ENCODE data around the gene TRPM2. TPM values are rescaled to one million over a fixed set of nuclear protein-coding genes. Genes with fewer than 3 reads are reported as not detected.

TRPM2 gene
- total RNA-seq (2021), result not detected in 2 replicates
- percentile 8 among the genes with signal in this experiment for Bru-seq, nascent RNA
- BruChase-seq, experiment 1, labeled RNA remaining after a 2-hour chase, result percentile 3 among the genes with signal in this experiment
- BruChase-seq, experiment 2, labeled RNA remaining after a 6-hour chase, result percentile 8 among the genes with signal in this experiment
- long read RNA-seq, result 0 reads

DNA sequence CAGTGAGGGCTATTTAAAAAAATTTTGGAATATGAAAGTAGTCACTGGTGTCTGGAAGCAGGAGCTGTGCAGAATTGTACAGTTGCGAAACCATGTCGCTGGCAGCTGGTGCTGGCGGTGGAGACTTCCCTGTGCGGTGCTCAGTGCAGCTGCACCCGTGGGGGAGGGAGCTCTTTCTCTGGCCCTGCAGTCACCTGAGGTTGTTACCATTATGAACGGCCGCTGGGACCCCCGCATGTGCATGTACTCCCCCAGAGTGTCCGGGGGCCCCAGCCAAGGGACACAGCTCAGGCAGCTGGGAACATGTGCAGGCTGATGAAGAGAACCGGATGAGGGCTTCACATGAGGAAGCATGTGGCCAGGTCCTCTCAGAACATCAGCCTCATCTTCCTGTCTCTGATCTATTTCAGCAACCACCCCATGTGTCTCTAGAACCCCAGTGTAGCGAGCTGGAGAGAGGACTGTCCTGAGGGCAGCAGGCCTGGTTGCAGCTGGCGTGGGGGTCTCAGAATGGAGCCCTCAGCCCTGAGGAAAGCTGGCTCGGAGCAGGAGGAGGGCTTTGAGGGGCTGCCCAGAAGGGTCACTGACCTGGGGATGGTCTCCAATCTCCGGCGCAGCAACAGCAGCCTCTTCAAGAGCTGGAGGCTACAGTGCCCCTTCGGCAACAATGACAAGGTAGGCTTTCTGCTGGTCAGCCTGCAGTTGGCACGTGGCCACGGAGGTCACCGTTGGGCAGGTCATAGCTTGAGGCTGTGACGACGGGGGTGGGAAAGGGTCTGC, at the start of gene TRPM2:
TSS of gene TRPM2 (plus strand) at position 431 of the 780 bp plus-strand sequence. CDS start at position 511, 80 bp downstream.
- CTCF ChIA-PET, result no interaction called here
- no peak within 1 kb of the TSS for H3K4me2 ChIP-seq
- H3F3A ChIP-seq (ENCODE audit: insufficient read depth, low read depth), result no peaks in the 10 kb centered on the region
- H2AFZ ChIP-seq, result no peak within 1 kb of the TSS
- H3K9me3 ChIP-seq (ENCODE audit: insufficient read depth, low read depth), result no peaks in the 10 kb centered on the region
- no TSS peak for BruUV-seq (replicated peaks)
- H4K20me1 ChIP-seq (ENCODE audit: insufficient read depth), result no peaks in the 10 kb centered on the region
- H3K27me3 ChIP-seq (ENCODE audit: insufficient read depth, low read depth), result peaks cover 29% of the 10 kb centered on the region
- TF ChIP-seq, protein P1, sequence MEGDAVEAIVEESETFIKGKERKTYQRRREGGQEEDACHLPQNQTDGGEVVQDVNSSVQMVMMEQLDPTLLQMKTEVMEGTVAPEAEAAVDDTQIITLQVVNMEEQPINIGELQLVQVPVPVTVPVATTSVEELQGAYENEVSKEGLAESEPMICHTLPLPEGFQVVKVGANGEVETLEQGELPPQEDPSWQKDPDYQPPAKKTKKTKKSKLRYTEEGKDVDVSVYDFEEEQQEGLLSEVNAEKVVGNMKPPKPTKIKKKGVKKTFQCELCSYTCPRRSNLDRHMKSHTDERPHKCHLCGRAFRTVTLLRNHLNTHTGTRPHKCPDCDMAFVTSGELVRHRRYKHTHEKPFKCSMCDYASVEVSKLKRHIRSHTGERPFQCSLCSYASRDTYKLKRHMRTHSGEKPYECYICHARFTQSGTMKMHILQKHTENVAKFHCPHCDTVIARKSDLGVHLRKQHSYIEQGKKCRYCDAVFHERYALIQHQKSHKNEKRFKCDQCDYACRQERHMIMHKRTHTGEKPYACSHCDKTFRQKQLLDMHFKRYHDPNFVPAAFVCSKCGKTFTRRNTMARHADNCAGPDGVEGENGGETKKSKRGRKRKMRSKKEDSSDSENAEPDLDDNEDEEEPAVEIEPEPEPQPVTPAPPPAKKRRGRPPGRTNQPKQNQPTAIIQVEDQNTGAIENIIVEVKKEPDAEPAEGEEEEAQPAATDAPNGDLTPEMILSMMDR (conservative IDR thresholded peaks at IDR 0.05), result no peak
- no peak for TF ChIP-seq EZH2 (IDR thresholded peaks at IDR 0.05; ENCODE audit: low read depth)
- H3K36me3 ChIP-seq (ENCODE audit: low read depth), result no peaks in the 10 kb centered on the region
- DNase-seq, result no peak
- intact Hi-C loops (cut with micrococcal nuclease; ENCODE audit: unreplicated experiment), result no loop called here
- no peaks in the 10 kb centered on the region for H3K79me2 ChIP-seq (ENCODE audit: low read depth)
- H3K9me2 ChIP-seq (ENCODE audit: insufficient read depth), result no peaks in the 10 kb centered on the region
- no peak within 1 kb of the TSS for H3K4me3 ChIP-seq
- H3K4me1 ChIP-seq (replicated peaks; ENCODE audit: insufficient read depth), result no peaks in the 10 kb centered on the region
- POLR2A ChIA-PET (ENCODE audit: unreplicated experiment), result no interaction called here
- no peak within 1 kb of the TSS for H3K27ac ChIP-seq

DNA sequence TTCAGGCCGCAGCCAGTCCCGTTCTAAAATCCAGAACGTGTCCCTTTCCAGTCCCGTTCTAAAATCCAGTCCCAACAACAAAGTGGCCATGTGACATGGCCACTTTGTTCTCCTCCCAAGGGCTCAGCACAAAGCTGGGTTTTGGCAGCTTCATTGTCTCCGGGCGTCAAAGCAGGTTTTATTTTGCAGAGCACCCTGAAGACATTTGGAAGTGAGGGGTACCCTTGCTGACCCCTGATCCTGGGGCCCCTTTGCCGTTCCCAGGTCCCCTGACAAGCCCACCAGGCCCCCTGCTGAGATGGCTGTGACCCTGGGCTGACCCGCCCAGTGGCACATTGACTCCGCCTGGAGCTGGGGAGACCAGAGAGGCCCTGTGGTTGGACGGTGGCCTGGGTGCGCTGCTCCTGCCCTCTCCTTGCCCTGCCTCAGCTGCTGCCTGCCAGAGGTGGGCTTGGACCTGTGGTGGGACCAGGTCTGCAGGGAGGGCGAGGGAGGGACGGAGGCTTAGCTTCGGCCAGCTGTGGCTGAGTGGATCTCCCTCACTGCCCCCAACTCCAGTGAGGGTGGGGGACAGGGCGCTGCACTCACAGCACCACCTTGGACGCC, 49.3 kb upstream of the TRPM2 start:
- Histone ChIP-seq H3K36me3 (ENCODE audit: low read depth) (no peaks in the 10 kb centered on the region), H3K9me3 (ENCODE audit: insufficient read depth, low read depth) (no peaks in the 10 kb centered on the region), H3K4me3 (no peak overlapping the region), H4K20me1 (ENCODE audit: insufficient read depth) (peaks cover 22% of the 10 kb centered on the region), H3K27me3 (ENCODE audit: insufficient read depth, low read depth) (no peaks in the 10 kb centered on the region), H3K79me2 (ENCODE audit: low read depth) (peaks cover 10% of the 10 kb centered on the region; the same call in 1 of the 2 replicates), H3F3A (ENCODE audit: insufficient read depth, low read depth) (peaks cover 5% of the 10 kb centered on the region; the same call in 1 of the 2 replicates), H3K4me2 (no peak overlapping the region), H3K27ac (no peak overlapping the region), H3K4me1 (replicated peaks; ENCODE audit: insufficient read depth) (0 out of 2 replicates have a peak, but pooled peaks cover 6% of the 10 kb centered on the region), H3K9me2 (ENCODE audit: insufficient read depth) (no peaks in the 10 kb centered on the region), H2AFZ (no peak overlapping the region)
- no TSS peak for BruUV-seq (replicated peaks)
- ChIA-PET CTCF (no interaction called here), POLR2A (ENCODE audit: unreplicated experiment) (no interaction called here)
- intact Hi-C loops (cut with micrococcal nuclease; ENCODE audit: unreplicated experiment), result no loop called here
- no peak for DNase-seq
- TF ChIP-seq, protein P1 (conservative IDR thresholded peaks at IDR 0.05), result no peak
- TF ChIP-seq EZH2 (IDR thresholded peaks at IDR 0.05; ENCODE audit: low read depth), result no peak

DNA sequence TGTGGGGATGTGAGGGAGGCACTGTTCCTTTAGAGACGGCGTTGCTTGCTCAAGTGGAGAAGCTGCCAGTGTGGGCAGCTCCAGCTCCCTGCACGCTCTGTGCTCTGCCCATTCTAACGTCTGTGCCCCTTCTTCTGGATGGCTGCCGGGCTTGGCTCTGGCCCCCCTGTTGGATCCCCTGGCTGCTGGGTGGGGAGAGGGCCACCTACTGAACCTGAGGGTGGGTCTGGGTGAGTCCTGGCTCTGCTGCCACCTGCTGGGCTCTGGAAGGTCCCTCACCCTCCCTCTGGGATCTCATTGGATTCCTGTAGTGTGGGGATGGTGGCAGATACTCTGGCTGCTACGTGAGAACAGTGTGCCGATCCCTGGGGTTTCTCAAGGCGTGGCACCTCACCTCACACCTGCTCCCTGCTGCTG, 48.5 kb upstream of the TRPM2 start:
- Histone ChIP-seq H4K20me1 (ENCODE audit: insufficient read depth) (peaks cover 22% of the 10 kb centered on the region), H3K79me2 (ENCODE audit: low read depth) (peaks cover 10% of the 10 kb centered on the region; the same call in 1 of the 2 replicates), H3K4me1 (replicated peaks; ENCODE audit: insufficient read depth) (0 out of 2 replicates have a peak, but pooled peaks cover 6% of the 10 kb centered on the region), H3K27me3 (ENCODE audit: insufficient read depth, low read depth) (no peaks in the 10 kb centered on the region), H3K4me2 (no peak overlapping the region), H3K9me2 (ENCODE audit: insufficient read depth) (no peaks in the 10 kb centered on the region), H3K36me3 (ENCODE audit: low read depth) (no peaks in the 10 kb centered on the region), H3K27ac (no peak overlapping the region), H3K4me3 (no peak overlapping the region), H2AFZ (no peak overlapping the region), H3F3A (ENCODE audit: insufficient read depth, low read depth) (peaks cover 5% of the 10 kb centered on the region; the same call in 1 of the 2 replicates), H3K9me3 (ENCODE audit: insufficient read depth, low read depth) (no peaks in the 10 kb centered on the region)
- POLR2A ChIA-PET (ENCODE audit: unreplicated experiment), result no interaction called here
- CTCF ChIA-PET, result no interaction called here
- intact Hi-C loops (cut with micrococcal nuclease; ENCODE audit: unreplicated experiment), result no loop called here
- no peak for TF ChIP-seq EZH2 (IDR thresholded peaks at IDR 0.05; ENCODE audit: low read depth)
- TF ChIP-seq, protein P1 (conservative IDR thresholded peaks at IDR 0.05), result peak; percentile 62
- BruUV-seq (replicated peaks), result no TSS peak
- no peak for DNase-seq
